H9 (cell line): ENCODE measurements around the gene OSBPL10. TPM values are rescaled to one million over a fixed set of nuclear protein-coding genes. Genes with fewer than 3 reads are reported as not detected.

ENCODE experiments used
- DNase-seq: peaks from one replicate; pipeline ENCODE4 v3.0.0-alpha.2; 2017
- H2AFZ ChIP-seq: one replicate; pipeline ENCODE4 v1.6.1; 2013; ENCODE audit warnings: mild to moderate bottlenecking, low read length, control low read depth, moderate library complexity
- H2AK5ac ChIP-seq: 2 replicates; pipeline ENCODE4 v1.6.1; 2013; ENCODE audit warnings: low read length, control low read depth, mixed read lengths; ENCODE audit not compliant: insufficient read length
- H2BK120ac ChIP-seq: one replicate; pipeline ENCODE4 v1.6.1; 2013; ENCODE audit warnings: low read depth, mild to moderate bottlenecking, low read length, control low read depth, inconsistent platforms; ENCODE audit not compliant: poor library complexity, severe bottlenecking
- H2BK12ac ChIP-seq: 2 replicates; pipeline ENCODE4 v1.6.1; 2013; ENCODE audit warnings: low read length, control low read depth, mixed read lengths, low read depth; ENCODE audit not compliant: insufficient read length
- H2BK15ac ChIP-seq: 2 replicates; pipeline ENCODE4 v1.6.1; 2013; ENCODE audit warnings: low read depth, low read length, control low read depth
- H2BK20ac ChIP-seq: one replicate; pipeline ENCODE4 v1.6.1; 2013; ENCODE audit warnings: low read depth, mild to moderate bottlenecking, low read length, control low read depth, inconsistent platforms; ENCODE audit not compliant: poor library complexity, severe bottlenecking
- H2BK5ac ChIP-seq: 2 replicates; pipeline ENCODE4 v1.6.1; 2013; ENCODE audit warnings: low read length, control low read depth, mixed read lengths; ENCODE audit not compliant: insufficient read length
- H3K14ac ChIP-seq: 2 replicates; pipeline ENCODE4 v1.6.1; 2013; ENCODE audit warnings: low read length, control low read depth; ENCODE audit not compliant: insufficient read depth
- H3K18ac ChIP-seq: 2 replicates; pipeline ENCODE4 v1.6.1; 2013; ENCODE audit warnings: low read depth, mild to moderate bottlenecking, mixed read lengths, low read length, control low read depth; ENCODE audit not compliant: insufficient read length
- H3K23ac ChIP-seq: 2 replicates; pipeline ENCODE4 v1.6.1; 2013; ENCODE audit warnings: low read length, control low read depth, mixed read lengths, low read depth; ENCODE audit not compliant: insufficient read length
- H3K23me2 ChIP-seq: 2 replicates; pipeline ENCODE4 v1.6.1; 2013; ENCODE audit warnings: low read depth, mild to moderate bottlenecking, mixed read lengths, low read length, control low read depth; ENCODE audit not compliant: insufficient read length, poor library complexity, severe bottlenecking
- H3K27ac ChIP-seq: 2 replicates; pipeline ENCODE4 v1.5.1; 2013; ENCODE audit warnings: low read length, control low read depth, mixed read lengths, low read depth; ENCODE audit not compliant: insufficient read length
- H3K27me3 ChIP-seq: 2 replicates; pipeline ENCODE4 v1.6.1; 2013; ENCODE audit warnings: low read length, control low read depth, inconsistent platforms; ENCODE audit not compliant: insufficient read depth
- H3K4ac ChIP-seq: 2 replicates; pipeline ENCODE4 v1.6.1; 2013; ENCODE audit warnings: low read depth, mild to moderate bottlenecking, control low read depth, inconsistent platforms, low read length, moderate library complexity
- H3K4me1 ChIP-seq: 2 replicates; pipeline ENCODE4 v1.6.1; 2013; ENCODE audit warnings: low read length, control low read depth, inconsistent platforms; ENCODE audit not compliant: insufficient read depth
- H3K4me2 ChIP-seq: 2 replicates; pipeline ENCODE4 v1.6.1; 2013; ENCODE audit warnings: low read length, control low read depth, mixed read lengths; ENCODE audit not compliant: insufficient read length, insufficient read depth
- H3K56ac ChIP-seq: 2 replicates; pipeline ENCODE4 v1.6.1; 2013; ENCODE audit warnings: low read depth, mild to moderate bottlenecking, mixed read lengths, low read length, control low read depth; ENCODE audit not compliant: insufficient read length
- H3K79me1 ChIP-seq: 2 replicates; pipeline ENCODE4 v1.6.1; 2013; ENCODE audit warnings: low read depth, mild to moderate bottlenecking, moderate library complexity, low read length, control low read depth, inconsistent platforms; ENCODE audit not compliant: insufficient read depth, poor library complexity, severe bottlenecking
- H3K79me2 ChIP-seq: 2 replicates; pipeline ENCODE4 v1.6.1; 2013; ENCODE audit warnings: low read length, control low read depth, inconsistent platforms; ENCODE audit not compliant: insufficient read depth
- H3K9ac ChIP-seq: 2 replicates; pipeline ENCODE4 v1.6.1; 2013; ENCODE audit warnings: low read length, control low read depth, mixed read lengths; ENCODE audit not compliant: insufficient read length; ENCODE audit errors: extremely low read depth
- H3K9me3 ChIP-seq: one replicate; pipeline ENCODE4 v1.6.1; 2013; ENCODE audit warnings: low read depth, low read length, inconsistent platforms; ENCODE audit not compliant: control insufficient read depth
- H3T11ph ChIP-seq: one replicate; pipeline ENCODE4 v1.6.1; 2013; ENCODE audit warnings: mild to moderate bottlenecking, low read length, control low read depth, inconsistent platforms
- H4K20me1 ChIP-seq: one replicate; pipeline ENCODE4 v1.6.1; 2013; ENCODE audit not compliant: control insufficient read depth, insufficient read length, insufficient read depth
- H4K5ac ChIP-seq: 2 replicates; pipeline ENCODE4 v1.6.1; 2013; ENCODE audit warnings: low read depth, mild to moderate bottlenecking, mixed read lengths, low read length, control low read depth; ENCODE audit not compliant: insufficient read length
- H4K8ac ChIP-seq: replicated peaks from 2 replicates; pipeline ENCODE4 v1.6.1; 2013; ENCODE audit warnings: low read length, control low read depth, mixed read lengths, low read depth; ENCODE audit not compliant: insufficient read length
- H4K91ac ChIP-seq: 2 replicates; pipeline ENCODE4 v1.6.1; 2013; ENCODE audit warnings: low read depth, mild to moderate bottlenecking, moderate library complexity, mixed read lengths, low read length, control low read depth; ENCODE audit not compliant: insufficient read length
- H3K27ac Mint-ChIP-seq, 3 experiments: 2 replicates in 2 of 3; 3 replicates in 1 of 3; pipeline ENCODE4 v1.8.0; 2020 to 2021; ENCODE audit warnings: mixed read lengths in 3 of 3, mild to moderate bottlenecking in 1 of 3, moderate library complexity in 1 of 3
- H3K27me3 Mint-ChIP-seq: 2 replicates; pipeline ENCODE4 v1.8.0; 2021; ENCODE audit warnings: low read depth, mild to moderate bottlenecking, moderate library complexity, mixed read lengths
- H3K36me3 Mint-ChIP-seq, 3 experiments: 2 replicates in 2 of 3; 3 replicates in 1 of 3; pipeline ENCODE4 v1.8.0; 2020 to 2021; ENCODE audit warnings: low read depth in 3 of 3, mixed read lengths in 3 of 3; ENCODE audit not compliant: insufficient read depth in 1 of 3
- H3K4me1 Mint-ChIP-seq, 2 experiments: 2 replicates each; pipeline ENCODE4 v1.8.0; 2020; ENCODE audit warnings: mixed read lengths in 2 of 2
- H3K4me3 Mint-ChIP-seq, 2 experiments: 2 replicates in 1 of 2; 3 replicates in 1 of 2; pipeline ENCODE4 v1.8.0; 2020 to 2021; ENCODE audit warnings: mild to moderate bottlenecking in 2 of 2, mixed read lengths in 2 of 2, moderate library complexity in 1 of 2
- H3K9me3 Mint-ChIP-seq, 2 experiments: 2 replicates in 1 of 2; 3 replicates in 1 of 2; pipeline ENCODE4 v1.8.0; 2020; ENCODE audit warnings: mild to moderate bottlenecking in 2 of 2, mixed read lengths in 2 of 2, moderate library complexity in 1 of 2
- WGBS: extraction: QIAGEN DNeasy Blood & Tissue Kit; methylation state at CpG from one replicate; pipeline ENCODE4 v1.1.7; 2013; ENCODE audit warnings: missing lambda C conversion rate, low lambda C conversion rate, mixed read lengths; ENCODE audit not compliant: insufficient read length; ENCODE audit errors: extremely low coverage; 5-methylcytosine and 5-hydroxymethylcytosine counted together
- total RNA-seq: library from RNA; stranded (reverse); gene quantifications from 2 replicates; pipeline ENCODE4 v1.2.1, GENCODE V29; 2021
- TF ChIP-seq, protein P1 (sequence below): fragments of 200-600 bp; sonication (generic); conservative IDR thresholded peaks from 3 replicates; pipeline ENCODE4 v1.8.0; 2021; ENCODE audit warnings: antibody characterized with exemption, mild to moderate bottlenecking

OSBPL10 gene
- total RNA-seq, 1 experiment from 2014 or later: 42.7 TPM

GRCh38 chr3:31733234-31733667 lies 247.8 kb downstream of the OSBPL10 start:
- Histone ChIP-seq H3K4me1 (peaks cover 4% of the 10 kb centered on the region), H3K27me3 (no peaks in the 10 kb centered on the region), H4K91ac (no peak overlapping the region), H3K14ac (no peak overlapping the region), H3K9me3 (no peaks in the 10 kb centered on the region), H3K18ac (no peak overlapping the region), H2BK5ac (no peak overlapping the region), H4K8ac (no peak overlapping the region), H3K27ac (no peak overlapping the region), H4K20me1 (no peaks in the 10 kb centered on the region), H3K79me2 (peaks cover 2% of the 10 kb centered on the region; the same call in 1 of the 2 replicates), H3K23ac (no peak overlapping the region), H3K4ac (no peak overlapping the region), H2BK15ac (no peak overlapping the region), H2AK5ac (no peak overlapping the region), H3K9ac (no peak overlapping the region), H2BK20ac (no peak overlapping the region), H3K23me2 (no peaks in the 10 kb centered on the region), H2BK12ac (no peak overlapping the region), H3K79me1 (no peaks in the 10 kb centered on the region), H4K5ac (no peak overlapping the region), H3K56ac (no peak overlapping the region), H2AFZ (no peak overlapping the region), H3T11ph (no peak overlapping the region), H2BK120ac (no peak overlapping the region), H3K4me2 (no peak overlapping the region)
- Mint-ChIP-seq H3K27me3 (no peaks in the 10 kb centered on the region), H3K36me3 (peaks cover 0 to 5% (median 2%) of the 10 kb centered on the region in 3 experiments; a peak in 5 of 7 replicates), H3K4me3 (no peak overlapping the region), H3K4me1 (peaks cover 9 to 20% of the 10 kb centered on the region in 2 experiments), H3K27ac (no peak overlapping the region), H3K9me3 (no peaks in the 10 kb centered on the region)
- TF ChIP-seq, protein P1, sequence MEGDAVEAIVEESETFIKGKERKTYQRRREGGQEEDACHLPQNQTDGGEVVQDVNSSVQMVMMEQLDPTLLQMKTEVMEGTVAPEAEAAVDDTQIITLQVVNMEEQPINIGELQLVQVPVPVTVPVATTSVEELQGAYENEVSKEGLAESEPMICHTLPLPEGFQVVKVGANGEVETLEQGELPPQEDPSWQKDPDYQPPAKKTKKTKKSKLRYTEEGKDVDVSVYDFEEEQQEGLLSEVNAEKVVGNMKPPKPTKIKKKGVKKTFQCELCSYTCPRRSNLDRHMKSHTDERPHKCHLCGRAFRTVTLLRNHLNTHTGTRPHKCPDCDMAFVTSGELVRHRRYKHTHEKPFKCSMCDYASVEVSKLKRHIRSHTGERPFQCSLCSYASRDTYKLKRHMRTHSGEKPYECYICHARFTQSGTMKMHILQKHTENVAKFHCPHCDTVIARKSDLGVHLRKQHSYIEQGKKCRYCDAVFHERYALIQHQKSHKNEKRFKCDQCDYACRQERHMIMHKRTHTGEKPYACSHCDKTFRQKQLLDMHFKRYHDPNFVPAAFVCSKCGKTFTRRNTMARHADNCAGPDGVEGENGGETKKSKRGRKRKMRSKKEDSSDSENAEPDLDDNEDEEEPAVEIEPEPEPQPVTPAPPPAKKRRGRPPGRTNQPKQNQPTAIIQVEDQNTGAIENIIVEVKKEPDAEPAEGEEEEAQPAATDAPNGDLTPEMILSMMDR: no peak
- DNase-seq: no peak
- no CpG with 5 or more reads among the region's 4 CpGs for WGBS
